Urothelium cell line (cell line): ENCODE measurements around the gene ARMC2.
"Not testable (repeated sequence)": the region's sequence is repeated elsewhere in the genome, so short reads cannot be mapped to it uniquely, and the experiment has no call there.

Experiments
- DNase-seq: peaks from one replicate; pipeline ENCODE4 v3.0.0; 2011; ENCODE audit warnings: low spot score, mixed read lengths
- FAIRE-seq: peaks from 2 replicates; lab custom pipeline; 2011; peaks lifted over from hg19 to GRCh38; lab: Jason Lieb, UNC

The ARMC2 gene

GRCh38 chr6:108848116-108848868 lies at the start of gene ARMC2:
TSS of gene ARMC2 (plus strand) at chr6:108848422. CDS start at chr6:108854268, 5,846 bp downstream.
- no peak for FAIRE-seq

GRCh38 chr6:108798670-108799353 lies 49.4 kb upstream of the ARMC2 start:
- FAIRE-seq (no peak), DNase-seq (no peak)

More at GRCh38 chr6:108848116-108848868, at the start of gene ARMC2:
- peak; percentile 92 for DNase-seq

GRCh38 chr6:108799354-108799717 lies 48.9 kb upstream of the ARMC2 start:
- no peak for FAIRE-seq
- DNase-seq, result no peak

- DNase-seq (no peak), FAIRE-seq (no peak)
Measured at GRCh38 chr6:108799791-108800190, 48.4 kb upstream of the ARMC2 start.

- FAIRE-seq, result no peak
- no peak for DNase-seq
Measured at GRCh38 chr6:108800427-108800864, 47.8 kb upstream of the ARMC2 start.

GRCh38 chr6:108801366-108801765 lies 46.9 kb upstream of the ARMC2 start:
- DNase-seq, result no peak
- no peak for FAIRE-seq

GRCh38 chr6:108803982-108804490 lies 44.2 kb upstream of the ARMC2 start:
- DNase-seq (no peak), FAIRE-seq (no peak)

GRCh38 chr6:108804956-108805355 lies 43.3 kb upstream of the ARMC2 start:
- FAIRE-seq (no peak), DNase-seq (no peak)

- FAIRE-seq (no peak), DNase-seq (no peak)
Measured at GRCh38 chr6:108805611-108806167, 42.5 kb upstream of the ARMC2 start.

- FAIRE-seq, result no peak
- DNase-seq, result no peak
Measured at GRCh38 chr6:108806171-108806570, 42.1 kb upstream of the ARMC2 start.

- DNase-seq, result no peak
- FAIRE-seq, result no peak
Measured at GRCh38 chr6:108806665-108807064, 41.6 kb upstream of the ARMC2 start.

GRCh38 chr6:108807928-108808327 lies 40.3 kb upstream of the ARMC2 start:
- DNase-seq (no peak), FAIRE-seq (no peak)

- DNase-seq (no peak), FAIRE-seq (no peak)
Measured at GRCh38 chr6:108809211-108809610, 39.0 kb upstream of the ARMC2 start.

GRCh38 chr6:108810057-108810643 lies 38.1 kb upstream of the ARMC2 start:
- no peak for FAIRE-seq
- DNase-seq, result no peak

- no peak for DNase-seq
- FAIRE-seq, result no peak
Measured at GRCh38 chr6:108811490-108811889, 36.7 kb upstream of the ARMC2 start.

- DNase-seq, FAIRE-seq: not testable (repeated sequence)
Measured at GRCh38 chr6:108813218-108813617, 35.0 kb upstream of the ARMC2 start.

GRCh38 chr6:108817276-108817675 lies 30.9 kb upstream of the ARMC2 start:
- FAIRE-seq, DNase-seq: not testable (repeated sequence)

GRCh38 chr6:108820006-108820405 lies 28.2 kb upstream of the ARMC2 start:
- FAIRE-seq (no peak), DNase-seq (no peak)

GRCh38 chr6:108822401-108822800 lies 25.8 kb upstream of the ARMC2 start:
- DNase-seq (no peak), FAIRE-seq (no peak)

- DNase-seq (no peak), FAIRE-seq (no peak)
Measured at GRCh38 chr6:108825326-108825725, 22.9 kb upstream of the ARMC2 start.

- FAIRE-seq (no peak), DNase-seq (no peak)
Measured at GRCh38 chr6:108831104-108831503, 17.1 kb upstream of the ARMC2 start.
